Transverse colon (tissue), 4 donors: ENCODE measurements around the gene SSH2. TPM values are rescaled to one million over a fixed set of nuclear protein-coding genes. Genes with fewer than 3 reads are reported as not detected.

Experiments
- DNase-seq: peaks from one replicate; pipeline ENCODE4 v3.0.0-alpha.2; 2019
- H3K27ac ChIP-seq, 4 donors: fragments of 200-600 bp; sonication (generic); 2 replicates each; pipeline ENCODE4 v1.5.1; 2016 to 2018; ENCODE audit warnings: inconsistent platforms in 4 of 4
- H3K27me3 ChIP-seq: fragments of 200-600 bp; sonication (generic); 2 replicates; pipeline ENCODE4 v1.5.1; 2017; ENCODE audit warnings: inconsistent platforms
- H3K36me3 ChIP-seq, 4 donors: fragments of 200-600 bp; sonication (generic); 2 replicates each; pipeline ENCODE4 v1.5.1; 2017 to 2019; ENCODE audit warnings: inconsistent platforms in 4 of 4
- H3K4me1 ChIP-seq, 4 donors: fragments of 200-600 bp; sonication (generic); 2 replicates each; pipeline ENCODE4 v1.5.1; 2017 to 2020; ENCODE audit warnings: inconsistent platforms in 4 of 4
- H3K4me3 ChIP-seq, 4 donors: fragments of 200-600 bp; sonication (generic); 1 replicate in 1 of 4; 2 replicates in 3 of 4; pipeline versions ENCODE4 v1.5.1 to v1.6.1; 2017 to 2019; ENCODE audit warnings: inconsistent platforms in 4 of 4
- H3K9me3 ChIP-seq, 2 donors: fragments of 200-600 bp; sonication (generic); 2 replicates each; pipeline ENCODE4 v1.5.1; 2017 to 2019; ENCODE audit warnings: inconsistent platforms in 2 of 2
- CTCF ChIP-seq, 5 experiments: fragments of 200-600 bp in 3 of 5; fragments of 450-650 bp in 2 of 5; sonication (generic) in 3 of 5; IDR thresholded peaks; 1 replicate in 2 of 5; 2 replicates in 3 of 5; pipeline ENCODE4 v1.5.1; 2016 to 2017; ENCODE audit warnings: antibody characterized with exemption in 5 of 5, inconsistent platforms in 3 of 5, mild to moderate bottlenecking in 2 of 5, moderate library complexity in 1 of 5
- EP300 ChIP-seq: sonication (generic); formaldehyde crosslinking; IDR thresholded peaks from one replicate; pipeline ENCODE4 v1.6.1; 2017; ENCODE audit warnings: antibody characterized with exemption, low read depth
- POLR2A ChIP-seq: fragments of 450-650 bp; IDR thresholded peaks from one replicate; pipeline ENCODE4 v1.6.1; 2016; ENCODE audit warnings: antibody characterized with exemption, mild to moderate bottlenecking, moderate library complexity
- POLR2AphosphoS5 ChIP-seq, 3 donors: sonication (generic); formaldehyde crosslinking; IDR thresholded peaks; one replicate each; pipeline ENCODE4 v1.6.1; 2016; ENCODE audit warnings: antibody characterized with exemption in 3 of 3
- WGBS, 2 donors: methylation state at CpG; one replicate each; pipeline ENCODE4 v1.1.5; 2018; ENCODE audit warnings: low coverage in 1 of 2; 5-methylcytosine and 5-hydroxymethylcytosine counted together
- in situ Hi-C, 4 donors: fragments of 200-750 bp; cut with MboI; loops; one replicate each; pipeline versions ENCODE4 v1.15.0 to v1.15.1; 2017; ENCODE audit warnings: low sequenced_read_pairs in 3 of 4, low pct_ligation_motif_present in 1 of 4, low pct_unique_long_range_greater_than_20kb in 1 of 4
- intact Hi-C: fragments of 100-400 bp; cut with DNase I; formaldehyde crosslinking; loops from one replicate; pipeline ENCODE4 v1.15.1; 2023; ENCODE audit warnings: low total_unique reads
- total RNA-seq, 4 donors: library from RNA; depleted of rRNA; stranded (reverse); fragments of >200 nt; gene quantifications; one replicate each; pipeline ENCODE4 v1.1.0, GENCODE V29; 2016

SSH2 gene
- total RNA-seq, 4 donors from 2014 or later, result 15.3 to 99.9 (median 46.0) TPM

- in situ Hi-C loops, result no loop called here
These were observed 232.7 kb downstream of the SSH2 start for GRCh38 chr17:29697371-29697770.

GRCh38 chr17:29694918-29695563, 235.0 kb downstream of the SSH2 start:
- no peak for DNase-seq
- H3K9me3 ChIP-seq, result no peaks in the 10 kb centered on the region
- WGBS, 2 donors, result 77 to 83% methylated on average over 5 of the region's 5 CpGs
- intact Hi-C loops, result no loop called here
- H3K4me3 ChIP-seq, result no peak overlapping the region
- H3K27me3 ChIP-seq, result no peaks in the 10 kb centered on the region
- in situ Hi-C loops, result no loop called here
- TF ChIP-seq EP300, result no peak
- peaks cover 0 to 18% (median 4%) of the 10 kb centered on the region in 4 donors for H3K4me1 ChIP-seq
- no peak overlapping the region for H3K27ac ChIP-seq
- peaks cover 0 to 11% (median 0%) of the 10 kb centered on the region in 4 donors for H3K36me3 ChIP-seq

More at GRCh38 chr17:29697371-29697770, 232.7 kb downstream of the SSH2 start:
- TF ChIP-seq CTCF (IDR thresholded peaks at IDR 0.05) (no peak), POLR2A (no peak), POLR2AphosphoS5 (IDR thresholded peaks at IDR 0.05) (no peak), EP300 (no peak)
- no peak overlapping the region for H3K4me3 ChIP-seq
- H3K4me1 ChIP-seq, result peaks cover 0 to 18% (median 4%) of the 10 kb centered on the region in 4 donors
- intact Hi-C loops, result no loop called here
- peaks cover 0 to 10% (median 5%) of the 10 kb centered on the region in 4 donors for H3K36me3 ChIP-seq
- H3K27ac ChIP-seq, result no peak overlapping the region
- no peaks in the 10 kb centered on the region for H3K27me3 ChIP-seq
- no peak for DNase-seq
- no peaks in the 10 kb centered on the region for H3K9me3 ChIP-seq
- WGBS, 2 donors, result 79 to 86% methylated on average over 3 of the region's 3 CpGs

- TF ChIP-seq CTCF (IDR thresholded peaks at IDR 0.05) (no peak), POLR2A (no peak), EP300 (no peak), POLR2AphosphoS5 (IDR thresholded peaks at IDR 0.05) (no peak)
- no peak overlapping the region for H3K27ac ChIP-seq
- intact Hi-C loops, result no loop called here
- no peaks in the 10 kb centered on the region for H3K27me3 ChIP-seq
- in situ Hi-C loops, result no loop called here
- DNase-seq, result no peak
- peaks cover 0 to 11% (median 0%) of the 10 kb centered on the region in 4 donors for H3K36me3 ChIP-seq
- peaks cover 0 to 11% (median 0%) of the 10 kb centered on the region in 4 donors for H3K4me1 ChIP-seq
- H3K9me3 ChIP-seq, result no peaks in the 10 kb centered on the region
- 82 to 93% methylated on average over 3 of the region's 3 CpGs for WGBS, 2 donors
- H3K4me3 ChIP-seq, result no peak overlapping the region
These were observed 236.3 kb downstream of the SSH2 start for GRCh38 chr17:29693751-29694150.

- Histone ChIP-seq H3K9me3 (no peaks in the 10 kb centered on the region), H3K27ac (no peak overlapping the region), H3K4me1 (peaks cover 0 to 11% (median 3%) of the 10 kb centered on the region in 4 donors), H3K27me3 (no peaks in the 10 kb centered on the region), H3K4me3 (no peak overlapping the region), H3K36me3 (peaks cover 0 to 4% (median 0%) of the 10 kb centered on the region in 4 donors)
- WGBS, 2 donors, result 65 to 82% methylated on average over 2 of the region's 2 CpGs
- intact Hi-C loops, result no loop called here
- TF ChIP-seq POLR2A (no peak), CTCF (IDR thresholded peaks at IDR 0.05) (no peak), POLR2AphosphoS5 (IDR thresholded peaks at IDR 0.05) (no peak), EP300 (no peak)
- no peak for DNase-seq
- in situ Hi-C loops, result no loop called here
These were observed 242.4 kb downstream of the SSH2 start for GRCh38 chr17:29687596-29687995.
